ENCODE results near the gene ABCC5.

GRCh38 chr3:183981990-183982644 is 35.6 kb downstream of the ABCC5 start:
- TF ChIP-seq CTCF (IDR thresholded peaks at IDR 0.05) (no peak), POLR2A (IDR thresholded peaks at IDR 0.05) (no peak)

Measured in tibial nerve (tissue), 3 donors.